Brain microvascular endothelial cell (primary cell): ENCODE results near the gene TMA7B.

Experiments
- DNase-seq: peaks from one replicate; pipeline ENCODE4 v3.0.0-alpha.2; 2020
- H3K27ac ChIP-seq: fragments of 250-450 bp; sonication (Bioruptor Pico); 2 replicates; pipeline ENCODE4 v1.5.1; 2020; ENCODE audit warnings: mild to moderate bottlenecking, moderate library complexity
- H3K27me3 ChIP-seq: fragments of 250-450 bp; sonication (Bioruptor Pico); replicated peaks from 2 replicates; pipeline ENCODE4 v1.5.1; 2020; ENCODE audit warnings: mild to moderate bottlenecking
- H3K36me3 ChIP-seq: fragments of 250-450 bp; sonication (Bioruptor Pico); replicated peaks from 2 replicates; pipeline ENCODE4 v1.5.1; 2020; ENCODE audit warnings: mild to moderate bottlenecking
- H3K4me3 ChIP-seq: 2 replicates; pipeline ENCODE4 v1.5.1; 2011; ENCODE audit warnings: low read depth, mild to moderate bottlenecking, control low read depth, low read length, moderate library complexity
- CTCF ChIP-seq: IDR thresholded peaks from 2 replicates; pipeline ENCODE4 v1.5.1; 2011; ENCODE audit warnings: low read depth, mild to moderate bottlenecking, moderate library complexity, low read length, control low read depth, inconsistent platforms; ENCODE audit errors: missing control alignments
- in situ Hi-C: cut with HindIII; loops from 2 replicates; pipeline ENCODE4 v1.10.0; 2017; ENCODE audit warnings: low sequenced_read_pairs, low pct_ligation_motif_present

The TMA7B gene

GRCh38 chr22:39973656-39974055 is 13.5 kb downstream of the TMA7B start:
- Histone ChIP-seq H3K27ac (no peak overlapping the region), H3K27me3 (peaks cover 24% of the 10 kb centered on the region), H3K4me3 (no peak overlapping the region), H3K36me3 (no peaks in the 10 kb centered on the region)
- in situ Hi-C loops: no loop called here
- no peak for TF ChIP-seq CTCF
- DNase-seq: no peak

- TF ChIP-seq CTCF: no peak
- in situ Hi-C loops: no loop called here
- no peaks in the 10 kb centered on the region for H3K36me3 ChIP-seq
These were observed 13.9 kb downstream of the TMA7B start for GRCh38 chr22:39974065-39974464.

GRCh38 chr22:39979048-39979447 is 18.9 kb downstream of the TMA7B start:
- in situ Hi-C loops: no loop called here
- Histone ChIP-seq H3K27ac (no peak overlapping the region), H3K27me3 (peaks cover 17% of the 10 kb centered on the region), H3K4me3 (no peak overlapping the region), H3K36me3 (no peaks in the 10 kb centered on the region)
- TF ChIP-seq CTCF: no peak
- no peak for DNase-seq

More at GRCh38 chr22:39974065-39974464, 13.9 kb downstream of the TMA7B start:
- DNase-seq: no peak
- peaks cover 24% of the 10 kb centered on the region for H3K27me3 ChIP-seq
- no peak overlapping the region for H3K4me3 ChIP-seq
- H3K27ac ChIP-seq: no peak overlapping the region

- in situ Hi-C loops: no loop called here
- DNase-seq: no peak
- Histone ChIP-seq H3K4me3 (no peak overlapping the region), H3K27me3 (peaks cover 16% of the 10 kb centered on the region), H3K36me3 (no peaks in the 10 kb centered on the region), H3K27ac (no peak overlapping the region)
- no peak for TF ChIP-seq CTCF
These were observed 19.3 kb downstream of the TMA7B start for GRCh38 chr22:39979458-39979857.

GRCh38 chr22:39980596-39980995 is 20.4 kb downstream of the TMA7B start:
- H3K27ac ChIP-seq: no peak overlapping the region
- peaks cover 11% of the 10 kb centered on the region for H3K27me3 ChIP-seq
- TF ChIP-seq CTCF: no peak
- no peaks in the 10 kb centered on the region for H3K36me3 ChIP-seq
- H3K4me3 ChIP-seq: no peak overlapping the region
- DNase-seq: no peak
- in situ Hi-C loops: no loop called here

- in situ Hi-C loops: no loop called here
- no peak for TF ChIP-seq CTCF
- H3K4me3 ChIP-seq: no peak overlapping the region
- no peaks in the 10 kb centered on the region for H3K27me3 ChIP-seq
- no peak for DNase-seq
- H3K36me3 ChIP-seq: no peaks in the 10 kb centered on the region
- no peak overlapping the region for H3K27ac ChIP-seq
These were observed 23.1 kb downstream of the TMA7B start for GRCh38 chr22:39983346-39983745.
